ENCODE measurements around the gene LRRC23. TPM values are rescaled to one million over a fixed set of nuclear protein-coding genes. Genes with fewer than 3 reads are reported as not detected.

LRRC23 gene
- total RNA-seq, 2 experiments from 2014 or later: 3.2 to 4.7 TPM

Small RNAs within 50 kb of the gene (microRNA-seq; reads per million reads assigned to microRNA genes)
- gene MIR141 (ENCODE audit: borderline microRNAs expressed, borderline replicate concordance) (117 reads per million, percentile 67 among the genes with 10 or more reads in this experiment), gene MIR200C (ENCODE audit: borderline microRNAs expressed, borderline replicate concordance) (354 reads per million, percentile 78 among the genes with 10 or more reads in this experiment)

Other genes with a start within 250 kb of the LRRC23 start
- gene ING4, start 241.7 kb upstream of the LRRC23 start, total RNA-seq: 10 to 100 TPM; 13.8 to 17.4 TPM
- 10 to 100 TPM; 67.6 TPM for gene ZNF384, start 215.4 kb upstream of the LRRC23 start, total RNA-seq
- gene PIANP, start 204.0 kb upstream of the LRRC23 start, total RNA-seq: under 1 TPM; 0.87 to 0.99 TPM
- 1 to 10 TPM; 9.4 to 9.6 TPM for gene COPS7A, start 180.8 kb upstream of the LRRC23 start, total RNA-seq
- gene MLF2, start 151.7 kb upstream of the LRRC23 start, total RNA-seq: 100 to 1,000 TPM; 114 to 121 TPM
- 1 to 10 TPM; 1.5 to 1.9 TPM for gene PTMS, start 138.5 kb upstream of the LRRC23 start, total RNA-seq
- 1 to 10 TPM in 1 of 2 experiments, under 1 TPM in 1; 0.82 to 1.4 TPM for gene LAG3, start 132.3 kb upstream of the LRRC23 start, total RNA-seq
- gene CD4, start 115.3 kb upstream of the LRRC23 start, total RNA-seq: 100 to 1,000 TPM; 134 to 136 TPM
- gene GPR162, start 83.0 kb upstream of the LRRC23 start, total RNA-seq: not detected
- gene P3H3, start 76.4 kb upstream of the LRRC23 start, total RNA-seq: 1 to 10 TPM; 2.5 to 4.1 TPM
- under 1 TPM; 0.75 to 0.85 TPM for gene GNB3, start 63.9 kb upstream of the LRRC23 start, total RNA-seq
- gene CDCA3, start 53.5 kb upstream of the LRRC23 start, total RNA-seq: under 1 TPM; 0.80 to 0.89 TPM
- gene USP5, start 52.7 kb upstream of the LRRC23 start, total RNA-seq: 10 to 100 TPM; 31.8 to 33.4 TPM
- 10 to 100 TPM; 46.8 to 48.7 TPM for gene TPI1, start 37.3 kb upstream of the LRRC23 start, total RNA-seq
- 1 to 10 TPM; 3.2 to 3.3 TPM for gene SPSB2, start 31.5 kb upstream of the LRRC23 start, total RNA-seq
- 100 to 1,000 TPM in 1 of 2 experiments, 10 to 100 TPM in 1; 85.6 to 103 TPM for gene ENO2, start 9.8 kb downstream of the LRRC23 start, total RNA-seq
- 10 to 100 TPM; 28.7 to 29.6 TPM for gene ATN1, start 23.1 kb downstream of the LRRC23 start, total RNA-seq
- not detected for gene RNU7-1, start 39.0 kb downstream of the LRRC23 start, total RNA-seq
- 100 to 1,000 TPM; 305 to 311 TPM for gene C12orf57, start 39.2 kb downstream of the LRRC23 start, total RNA-seq
- 10 to 100 TPM; 79.0 to 83.5 TPM for gene PTPN6, start 46.5 kb downstream of the LRRC23 start, total RNA-seq
- 100 to 1,000 TPM; 138 to 147 TPM for gene PHB2, start 65.8 kb downstream of the LRRC23 start, total RNA-seq
- 10 to 100 TPM; 33.9 to 34.8 TPM for gene EMG1, start 66.1 kb downstream of the LRRC23 start, total RNA-seq
- 10 to 100 TPM; 11.8 to 14.8 TPM for gene LPCAT3, start 113.7 kb downstream of the LRRC23 start, total RNA-seq
- 1 to 10 TPM; 3.8 to 4.6 TPM for gene C1S, start 155.9 kb downstream of the LRRC23 start, total RNA-seq
- 1 to 10 TPM; 3.1 to 4.0 TPM for gene C1R, start 187.6 kb downstream of the LRRC23 start, total RNA-seq
- 10 to 100 TPM; 12.2 to 14.1 TPM for gene C1RL, start 204.4 kb downstream of the LRRC23 start, total RNA-seq
- gene RBP5, start 224.1 kb downstream of the LRRC23 start, total RNA-seq: not detected
- gene CLSTN3, start 225.5 kb downstream of the LRRC23 start, total RNA-seq: 10 to 100 TPM; 29.1 to 33.9 TPM